Measurements from ENCODE around the gene PPP2R2D.

PPP2R2D gene

GRCh38 chr10:131960631-131961046 lies 59.8 kb downstream of the PPP2R2D start:
- CTCF ChIA-PET: interaction anchor here (0.9 to 1.2 kb wide), 2 partner anchors 10 to 17 kb away, joined by 3 to 4 read pairs; no protein-coding TSS in a partner anchor

GRCh38 chr10:131961047-131961776 lies 60.4 kb downstream of the PPP2R2D start:
- no peak for DNase-seq
- Histone ChIP-seq H3K9me3 (ENCODE audit: control extremely low read depth in 1 of 5, control insufficient read depth in 4 of 5, insufficient read depth in 2 of 5, low read depth in 1 of 5, low read length in 4 of 5) (peaks cover 0 to 3% (median 0%) of the 10 kb centered on the region in 5 experiments), H3K27me3 (replicated peaks in 2 of 5; ENCODE audit: control insufficient read depth in 4 of 5, insufficient read depth in 5 of 5, low read length in 4 of 5) (no peaks in the 10 kb centered on the region), H3K36me3 (ENCODE audit: control insufficient read depth in 4 of 4, insufficient read depth in 4 of 4, low read length in 3 of 4) (peaks cover 8 to 34% (median 24%) of the 10 kb centered on the region in 4 experiments), H3K4me3 (ENCODE audit: control insufficient read depth in 1 of 7, extremely low read depth in 1 of 7, insufficient read depth in 4 of 7, low read depth in 2 of 7, low read length in 6 of 7) (no peak overlapping the region), H3K4me1 (ENCODE audit: control extremely low read depth in 1 of 4, control insufficient read depth in 4 of 4, insufficient read depth in 4 of 4, low read length in 3 of 4) (no peaks in the 10 kb centered on the region), H3K27ac (ENCODE audit: insufficient read depth in 1 of 2, low read depth in 1 of 2, low read length in 2 of 2, poor library complexity in 1 of 2, severe bottlenecking in 2 of 2) (no peak overlapping the region)
- WGBS (ENCODE audit: insufficient coverage): 95% methylated on average over 19 of the region's 26 CpGs
- ChIA-PET POLR2A (interaction anchor here (0.8 kb wide), 1 partner anchor 39 kb away, joined by 3 read pairs; no protein-coding TSS in a partner anchor), CTCF (interaction anchor here (0.9 to 1.2 kb wide), 2 partner anchors 10 to 18 kb away, joined by 3 to 4 read pairs; no protein-coding TSS in a partner anchor)

More at GRCh38 chr10:131960631-131961046, 59.8 kb downstream of the PPP2R2D start:
- H3K4me1 ChIP-seq (ENCODE audit: control extremely low read depth in 1 of 4, control insufficient read depth in 4 of 4, insufficient read depth in 4 of 4, low read length in 3 of 4): no peaks in the 10 kb centered on the region
- WGBS (ENCODE audit: insufficient coverage): 96% methylated on average over 18 of the region's 18 CpGs
- H3K4me3 ChIP-seq (ENCODE audit: control insufficient read depth in 1 of 7, extremely low read depth in 1 of 7, insufficient read depth in 4 of 7, low read depth in 2 of 7, low read length in 6 of 7): no peak overlapping the region
- peaks cover 0 to 3% (median 0%) of the 10 kb centered on the region in 5 experiments for H3K9me3 ChIP-seq (ENCODE audit: control extremely low read depth in 1 of 5, control insufficient read depth in 4 of 5, insufficient read depth in 2 of 5, low read depth in 1 of 5, low read length in 4 of 5)
- no peak overlapping the region for H3K27ac ChIP-seq (ENCODE audit: insufficient read depth in 1 of 2, low read depth in 1 of 2, low read length in 2 of 2, poor library complexity in 1 of 2, severe bottlenecking in 2 of 2)
- H3K27me3 ChIP-seq (replicated peaks in 2 of 5; ENCODE audit: control insufficient read depth in 4 of 5, insufficient read depth in 5 of 5, low read length in 4 of 5): no peaks in the 10 kb centered on the region
- POLR2A ChIA-PET: no interaction called here
- DNase-seq: no peak
- peaks cover 9 to 38% (median 29%) of the 10 kb centered on the region in 4 experiments for H3K36me3 ChIP-seq (ENCODE audit: control insufficient read depth in 4 of 4, insufficient read depth in 4 of 4, low read length in 3 of 4)

GRCh38 chr10:131961777-131962662 lies 61.2 kb downstream of the PPP2R2D start:
- peaks cover 4 to 27% (median 19%) of the 10 kb centered on the region in 4 experiments for H3K36me3 ChIP-seq (ENCODE audit: control insufficient read depth in 4 of 4, insufficient read depth in 4 of 4, low read length in 3 of 4)
- no peak overlapping the region for H3K4me3 ChIP-seq (ENCODE audit: control insufficient read depth in 1 of 7, extremely low read depth in 1 of 7, insufficient read depth in 4 of 7, low read depth in 2 of 7, low read length in 6 of 7)
- no peak overlapping the region for H3K27ac ChIP-seq (ENCODE audit: insufficient read depth in 1 of 2, low read depth in 1 of 2, low read length in 2 of 2, poor library complexity in 1 of 2, severe bottlenecking in 2 of 2)
- DNase-seq: peak in 2 of 3 donors; percentile 14 to 41
- peaks cover 0 to 3% (median 0%) of the 10 kb centered on the region in 5 experiments for H3K9me3 ChIP-seq (ENCODE audit: control extremely low read depth in 1 of 5, control insufficient read depth in 4 of 5, insufficient read depth in 2 of 5, low read depth in 1 of 5, low read length in 4 of 5)
- H3K4me1 ChIP-seq (ENCODE audit: control extremely low read depth in 1 of 4, control insufficient read depth in 4 of 4, insufficient read depth in 4 of 4, low read length in 3 of 4): no peaks in the 10 kb centered on the region
- H3K27me3 ChIP-seq (replicated peaks in 2 of 5; ENCODE audit: control insufficient read depth in 4 of 5, insufficient read depth in 5 of 5, low read length in 4 of 5): no peaks in the 10 kb centered on the region
- POLR2A ChIA-PET: interaction anchor here (0.8 kb wide), 1 partner anchor 38 kb away, joined by 3 read pairs; no protein-coding TSS in a partner anchor
- WGBS (ENCODE audit: insufficient coverage): 94% methylated on average over 18 of the region's 32 CpGs
- CTCF ChIA-PET: interaction anchor here (0.9 kb wide), 1 partner anchor 11 kb away, joined by 3 read pairs; no protein-coding TSS in a partner anchor

- ChIA-PET POLR2A (interaction anchor here (0.6 kb wide), 1 partner anchor 1477 kb away, joined by 3 read pairs; no protein-coding TSS in a partner anchor), CTCF (no interaction called here)
- whole genome bisulfite sequencing (ENCODE audit: insufficient coverage): 95% methylated on average over 13 of the region's 20 CpGs
- Histone ChIP-seq H3K36me3 (ENCODE audit: control insufficient read depth in 4 of 4, insufficient read depth in 4 of 4, low read length in 3 of 4) (peaks cover 4 to 18% (median 11%) of the 10 kb centered on the region in 4 experiments), H3K4me3 (ENCODE audit: control insufficient read depth in 1 of 7, extremely low read depth in 1 of 7, insufficient read depth in 4 of 7, low read depth in 2 of 7, low read length in 6 of 7) (no peak overlapping the region), H3K9me3 (ENCODE audit: control extremely low read depth in 1 of 5, control insufficient read depth in 4 of 5, insufficient read depth in 2 of 5, low read depth in 1 of 5, low read length in 4 of 5) (no peaks in the 10 kb centered on the region), H3K4me1 (ENCODE audit: control extremely low read depth in 1 of 4, control insufficient read depth in 4 of 4, insufficient read depth in 4 of 4, low read length in 3 of 4) (no peaks in the 10 kb centered on the region), H3K27me3 (replicated peaks in 2 of 5; ENCODE audit: control insufficient read depth in 4 of 5, insufficient read depth in 5 of 5, low read length in 4 of 5) (no peaks in the 10 kb centered on the region), H3K27ac (ENCODE audit: insufficient read depth in 1 of 2, low read depth in 1 of 2, low read length in 2 of 2, poor library complexity in 1 of 2, severe bottlenecking in 2 of 2) (no peak overlapping the region)
- no peak for DNase-seq
Observed at GRCh38 chr10:131963350-131963749, 62.5 kb downstream of the PPP2R2D start.

- CTCF ChIA-PET: no interaction called here
- POLR2A ChIA-PET: no interaction called here
- H3K4me1 ChIP-seq (ENCODE audit: control extremely low read depth in 1 of 4, control insufficient read depth in 4 of 4, insufficient read depth in 4 of 4, low read length in 3 of 4): no peaks in the 10 kb centered on the region
- no peaks in the 10 kb centered on the region for H3K9me3 ChIP-seq (ENCODE audit: control extremely low read depth in 1 of 5, control insufficient read depth in 4 of 5, insufficient read depth in 2 of 5, low read depth in 1 of 5, low read length in 4 of 5)
- H3K36me3 ChIP-seq (ENCODE audit: control insufficient read depth in 4 of 4, insufficient read depth in 4 of 4, low read length in 3 of 4): peaks cover 4 to 20% (median 12%) of the 10 kb centered on the region in 4 experiments
- H3K27ac ChIP-seq (ENCODE audit: insufficient read depth in 1 of 2, low read depth in 1 of 2, low read length in 2 of 2, poor library complexity in 1 of 2, severe bottlenecking in 2 of 2): no peak overlapping the region
- WGBS (ENCODE audit: insufficient coverage): 91% methylated on average over 8 of the region's 9 CpGs
- H3K27me3 ChIP-seq (replicated peaks in 2 of 5; ENCODE audit: control insufficient read depth in 4 of 5, insufficient read depth in 5 of 5, low read length in 4 of 5): no peaks in the 10 kb centered on the region
- H3K4me3 ChIP-seq (ENCODE audit: control insufficient read depth in 1 of 7, extremely low read depth in 1 of 7, insufficient read depth in 4 of 7, low read depth in 2 of 7, low read length in 6 of 7): no peak overlapping the region
- DNase-seq: no peak
Observed at GRCh38 chr10:131963811-131964210, 63.0 kb downstream of the PPP2R2D start.

- 97% methylated on average over 6 of the region's 9 CpGs for WGBS (ENCODE audit: insufficient coverage)
- no peaks in the 10 kb centered on the region for H3K27me3 ChIP-seq (replicated peaks in 2 of 5; ENCODE audit: control insufficient read depth in 4 of 5, insufficient read depth in 5 of 5, low read length in 4 of 5)
- CTCF ChIA-PET: no interaction called here
Observed at GRCh38 chr10:131964298-131964697, 63.5 kb downstream of the PPP2R2D start.

More at GRCh38 chr10:131964298-131964697, 63.5 kb downstream of the PPP2R2D start:
- Histone ChIP-seq H3K27ac (ENCODE audit: insufficient read depth in 1 of 2, low read depth in 1 of 2, low read length in 2 of 2, poor library complexity in 1 of 2, severe bottlenecking in 2 of 2) (no peak overlapping the region), H3K4me1 (ENCODE audit: control extremely low read depth in 1 of 4, control insufficient read depth in 4 of 4, insufficient read depth in 4 of 4, low read length in 3 of 4) (no peaks in the 10 kb centered on the region), H3K9me3 (ENCODE audit: control extremely low read depth in 1 of 5, control insufficient read depth in 4 of 5, insufficient read depth in 2 of 5, low read depth in 1 of 5, low read length in 4 of 5) (no peaks in the 10 kb centered on the region), H3K4me3 (ENCODE audit: control insufficient read depth in 1 of 7, extremely low read depth in 1 of 7, insufficient read depth in 4 of 7, low read depth in 2 of 7, low read length in 6 of 7) (no peak overlapping the region), H3K36me3 (ENCODE audit: control insufficient read depth in 4 of 4, insufficient read depth in 4 of 4, low read length in 3 of 4) (peaks cover 4 to 25% (median 15%) of the 10 kb centered on the region in 4 experiments)
- DNase-seq: no peak
- POLR2A ChIA-PET: no interaction called here

Measured in common myeloid progenitor, CD34-positive (primary cell).